HCT116 (cell line): ENCODE results near the gene DOCK4. TPM values are rescaled to one million over a fixed set of nuclear protein-coding genes. Genes with fewer than 3 reads are reported as not detected.

Source experiments
- ATAC-seq: fragments of 200-7000 bp; cut with Tn5 transposase; 2 replicates; pipeline ENCODE4 v1.9.1; 2020; ENCODE audit warnings: mild to moderate bottlenecking, moderate library complexity
- Bru-seq: library from RNA; stranded (reverse); fragments of 400-500 nt; gene quantifications from one replicate; lab custom pipeline; 2021; lab: Mats Ljungman, UMichigan
- BruChase-seq, 2 experiments: library from RNA; stranded (reverse); fragments of 400-500 nt; gene quantifications; one replicate each; lab custom pipeline; 2021; lab: Mats Ljungman, UMichigan
- BruUV-seq: library from RNA; stranded (reverse); fragments of 400-500 nt; replicated peaks from 2 replicates; lab custom pipeline; 2021; lab: Mats Ljungman, UMichigan
- CTCF ChIA-PET: fragments of 300-600 bp; sonication (Branson Sonifier 250); formaldehyde crosslinking; loops from one replicate; lab custom pipeline; 2021; ENCODE audit warnings: antibody characterized with exemption; lab: Charles Lee
- POLR2A ChIA-PET: fragments of 300-600, 350-600 bp; sonication (Branson Sonifier 250); formaldehyde crosslinking; loops from one replicate; lab custom pipeline; 2021; ENCODE audit warnings: antibody characterized with exemption; lab: Charles Lee
- RAD21 ChIA-PET, 2 experiments: fragments of 300-600 bp; sonication (Branson Sonifier 250); formaldehyde crosslinking; loops; one replicate each; lab custom pipeline; 2023; ENCODE audit warnings: low total read pairs in 2 of 2; ENCODE audit not compliant: uncharacterized antibody in 2 of 2, unreplicated experiment in 2 of 2, low non-redundant PET in 1 of 2; lab: Charles Lee
- DNase-seq: peaks from one replicate; pipeline ENCODE4 v3.0.0-alpha.2; 2010; ENCODE audit warnings: low read depth, low spot score
- H2AFZ ChIP-seq: fragments of 200-600 bp; shearing (Covaris generic), sonication (generic); 2 replicates; pipeline ENCODE4 v1.6.1; 2017; ENCODE audit warnings: low read depth, mixed run types, mixed read lengths, antibody characterized with exemption, low read length; ENCODE audit not compliant: poor library complexity, severe bottlenecking
- H3K27ac ChIP-seq: 2 replicates; pipeline ENCODE4 v1.5.1; 2012; ENCODE audit warnings: low read depth, low read length
- H3K27me3 ChIP-seq: fragments of 200-600 bp; sonication (generic); 2 replicates; pipeline ENCODE4 v1.6.1; 2016; ENCODE audit warnings: mixed run types, low read length, mixed read lengths; ENCODE audit not compliant: insufficient read depth
- H3K36me3 ChIP-seq, 2 experiments: fragments of 200-500 bp in 1 of 2; fragments of 200-600 bp in 1 of 2; sonication (Bioruptor generic) in 1 of 2; sonication (generic) in 1 of 2; 2 replicates each; pipeline versions ENCODE4 v1.5.1 to v1.6.1; 2014 to 2016; ENCODE audit warnings: low read length in 2 of 2, inconsistent platforms in 1 of 2, mixed read lengths in 1 of 2, mixed run types in 1 of 2; ENCODE audit not compliant: insufficient read depth in 2 of 2, control insufficient read depth in 1 of 2
- H3K4me1 ChIP-seq, 2 experiments: fragments of 200-600 bp in 1 of 2; sonication (generic) in 1 of 2; 2 replicates each; pipeline versions ENCODE4 v1.5.1 to v1.6.1; 2012 to 2017; ENCODE audit warnings: low read length in 2 of 2, inconsistent platforms in 1 of 2, mild to moderate bottlenecking in 1 of 2, mixed read lengths in 1 of 2, mixed run types in 1 of 2, moderate library complexity in 1 of 2; ENCODE audit not compliant: insufficient read depth in 2 of 2, control insufficient read depth in 1 of 2
- H3K4me2 ChIP-seq: fragments of 200-600 bp; sonication (generic); 2 replicates; pipeline ENCODE4 v1.6.1; 2017; ENCODE audit warnings: mixed run types, low read length, mixed read lengths
- H3K4me3 ChIP-seq, 2 experiments: fragments of 200-600 bp in 1 of 2; sonication (generic) in 1 of 2; replicated peaks in 1 of 2; 2 replicates each; pipeline ENCODE4 v1.5.1; 2011 to 2016; ENCODE audit warnings: low read length in 2 of 2, control low read depth in 1 of 2, low read depth in 1 of 2, mild to moderate bottlenecking in 1 of 2, mixed read lengths in 1 of 2, mixed run types in 1 of 2
- H3K79me2 ChIP-seq: fragments of 200-600 bp; sonication (generic); 2 replicates; pipeline ENCODE4 v1.6.1; 2017; ENCODE audit warnings: mild to moderate bottlenecking, mixed run types, low read length, moderate library complexity, mixed read lengths; ENCODE audit not compliant: insufficient read depth
- H3K9ac ChIP-seq: fragments of 200-600 bp; sonication (generic); 2 replicates; pipeline ENCODE4 v1.6.1; 2016; ENCODE audit warnings: low read length, mixed read lengths
- H3K9me2 ChIP-seq: fragments of 200-600 bp; sonication (generic), shearing (Covaris generic); 2 replicates; pipeline ENCODE4 v1.6.1; 2017; ENCODE audit warnings: mixed run types, mild to moderate bottlenecking, moderate library complexity; ENCODE audit not compliant: insufficient read depth
- H3K9me3 ChIP-seq, 2 experiments: fragments of 200-500 bp in 1 of 2; fragments of 200-600 bp in 1 of 2; sonication (Bioruptor generic) in 1 of 2; sonication (generic) in 1 of 2; 2 replicates each; pipeline ENCODE4 v1.6.1; 2014 to 2017; ENCODE audit warnings: low read length in 2 of 2, mixed read lengths in 2 of 2, inconsistent platforms in 1 of 2, low read depth in 1 of 2, mild to moderate bottlenecking in 1 of 2, mixed run types in 1 of 2, moderate library complexity in 1 of 2; ENCODE audit not compliant: control insufficient read depth in 1 of 2, insufficient read depth in 1 of 2
- H4K20me1 ChIP-seq: fragments of 200-600 bp; sonication (generic), shearing (Covaris generic); 2 replicates; pipeline ENCODE4 v1.6.1; 2017; ENCODE audit warnings: mixed run types, mild to moderate bottlenecking, moderate library complexity; ENCODE audit not compliant: insufficient read depth
- ELF1 ChIP-seq: IDR thresholded peaks from 2 replicates; pipeline ENCODE4 v1.6.1; 2012; ENCODE audit warnings: low read depth, borderline replicate concordance
- FOSL1 ChIP-seq: IDR thresholded peaks from 2 replicates; pipeline ENCODE4 v1.6.1; 2012; ENCODE audit warnings: low read depth
- JUND ChIP-seq: IDR thresholded peaks from 2 replicates; pipeline ENCODE4 v1.6.1; 2012
- SRF ChIP-seq: IDR thresholded peaks from 2 replicates; pipeline ENCODE4 v1.6.1; 2012; ENCODE audit warnings: low read depth
- ZFX ChIP-seq: fragments of 450-650 bp; IDR thresholded peaks from 2 replicates; pipeline ENCODE4 v1.6.1; 2017
- intact Hi-C: fragments of 100-400 bp; cut with micrococcal nuclease; formaldehyde crosslinking; loops from 2 replicates; pipeline ENCODE4 v1.10.0; 2022
- long read RNA-seq: library from polyadenylated mRNA; unstranded; transcript quantifications from one replicate; pipeline ENCODE4 v2.0.0, GENCODE V29; 2021; ENCODE audit not compliant: unreplicated experiment
- polyA plus RNA-seq: library from polyadenylated mRNA; unstranded; fragments of >200 nt; gene quantifications from 2 replicates; pipeline ENCODE4 v1.2.1, GENCODE V29; 2012; ENCODE audit warnings: missing spikeins
- total RNA-seq: library from RNA; stranded (reverse); gene quantifications from one replicate; pipeline ENCODE4 v1.2.1, GENCODE V29; 2021; ENCODE audit not compliant: unreplicated experiment
- TF ChIP-seq, protein P1 (sequence below), 3 experiments: fragments of 200-600 bp in 1 of 3; sonication (generic) in 1 of 3; IDR thresholded peaks in 2 of 3; conservative IDR thresholded peaks in 1 of 3; 2 replicates each; pipeline ENCODE4 v1.5.1; 2012 to 2017; ENCODE audit warnings: low read depth in 2 of 3, low read length in 2 of 3, antibody characterized with exemption in 1 of 3, borderline replicate concordance in 1 of 3, control low read depth in 1 of 3, mild to moderate bottlenecking in 1 of 3, mixed read lengths in 1 of 3, mixed run types in 1 of 3, moderate library complexity in 1 of 3; ENCODE audit not compliant: insufficient read depth in 1 of 3
- TF ChIP-seq, protein P2 (sequence below): IDR thresholded peaks from 2 replicates; pipeline ENCODE4 v1.6.1; 2012
- TF ChIP-seq, protein P3 (sequence below): IDR thresholded peaks from 2 replicates; pipeline ENCODE4 v1.6.1; 2012
- TF ChIP-seq, protein P4 (sequence below): IDR thresholded peaks from 2 replicates; pipeline ENCODE4 v1.6.1; 2011; ENCODE audit warnings: mild to moderate bottlenecking, low read length, moderate library complexity; ENCODE audit not compliant: insufficient replicate concordance; ENCODE audit errors: extremely low read depth

Gene DOCK4, protein sequence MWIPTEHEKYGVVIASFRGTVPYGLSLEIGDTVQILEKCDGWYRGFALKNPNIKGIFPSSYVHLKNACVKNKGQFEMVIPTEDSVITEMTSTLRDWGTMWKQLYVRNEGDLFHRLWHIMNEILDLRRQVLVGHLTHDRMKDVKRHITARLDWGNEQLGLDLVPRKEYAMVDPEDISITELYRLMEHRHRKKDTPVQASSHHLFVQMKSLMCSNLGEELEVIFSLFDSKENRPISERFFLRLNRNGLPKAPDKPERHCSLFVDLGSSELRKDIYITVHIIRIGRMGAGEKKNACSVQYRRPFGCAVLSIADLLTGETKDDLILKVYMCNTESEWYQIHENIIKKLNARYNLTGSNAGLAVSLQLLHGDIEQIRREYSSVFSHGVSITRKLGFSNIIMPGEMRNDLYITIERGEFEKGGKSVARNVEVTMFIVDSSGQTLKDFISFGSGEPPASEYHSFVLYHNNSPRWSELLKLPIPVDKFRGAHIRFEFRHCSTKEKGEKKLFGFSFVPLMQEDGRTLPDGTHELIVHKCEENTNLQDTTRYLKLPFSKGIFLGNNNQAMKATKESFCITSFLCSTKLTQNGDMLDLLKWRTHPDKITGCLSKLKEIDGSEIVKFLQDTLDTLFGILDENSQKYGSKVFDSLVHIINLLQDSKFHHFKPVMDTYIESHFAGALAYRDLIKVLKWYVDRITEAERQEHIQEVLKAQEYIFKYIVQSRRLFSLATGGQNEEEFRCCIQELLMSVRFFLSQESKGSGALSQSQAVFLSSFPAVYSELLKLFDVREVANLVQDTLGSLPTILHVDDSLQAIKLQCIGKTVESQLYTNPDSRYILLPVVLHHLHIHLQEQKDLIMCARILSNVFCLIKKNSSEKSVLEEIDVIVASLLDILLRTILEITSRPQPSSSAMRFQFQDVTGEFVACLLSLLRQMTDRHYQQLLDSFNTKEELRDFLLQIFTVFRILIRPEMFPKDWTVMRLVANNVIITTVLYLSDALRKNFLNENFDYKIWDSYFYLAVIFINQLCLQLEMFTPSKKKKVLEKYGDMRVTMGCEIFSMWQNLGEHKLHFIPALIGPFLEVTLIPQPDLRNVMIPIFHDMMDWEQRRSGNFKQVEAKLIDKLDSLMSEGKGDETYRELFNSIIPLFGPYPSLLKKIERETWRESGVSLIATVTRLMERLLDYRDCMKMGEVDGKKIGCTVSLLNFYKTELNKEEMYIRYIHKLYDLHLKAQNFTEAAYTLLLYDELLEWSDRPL (N-terminal part only)
- total RNA-seq (2.2 TPM), Bru-seq, nascent RNA (percentile 36 among the genes with signal in this experiment), BruChase-seq, experiment 1, labeled RNA remaining after a 6-hour chase (percentile 27 among the genes with signal in this experiment), BruChase-seq, experiment 2, labeled RNA remaining after a 2-hour chase (percentile 36 among the genes with signal in this experiment)
- 0.34 and 0.71 TPM in 2 replicates for polyA plus RNA-seq
- long read RNA-seq, partial matches to known transcripts = 1 of 3 reads
- long read RNA-seq, other reads (novel, unspliced or antisense) = 2 of 3 reads

DNA sequence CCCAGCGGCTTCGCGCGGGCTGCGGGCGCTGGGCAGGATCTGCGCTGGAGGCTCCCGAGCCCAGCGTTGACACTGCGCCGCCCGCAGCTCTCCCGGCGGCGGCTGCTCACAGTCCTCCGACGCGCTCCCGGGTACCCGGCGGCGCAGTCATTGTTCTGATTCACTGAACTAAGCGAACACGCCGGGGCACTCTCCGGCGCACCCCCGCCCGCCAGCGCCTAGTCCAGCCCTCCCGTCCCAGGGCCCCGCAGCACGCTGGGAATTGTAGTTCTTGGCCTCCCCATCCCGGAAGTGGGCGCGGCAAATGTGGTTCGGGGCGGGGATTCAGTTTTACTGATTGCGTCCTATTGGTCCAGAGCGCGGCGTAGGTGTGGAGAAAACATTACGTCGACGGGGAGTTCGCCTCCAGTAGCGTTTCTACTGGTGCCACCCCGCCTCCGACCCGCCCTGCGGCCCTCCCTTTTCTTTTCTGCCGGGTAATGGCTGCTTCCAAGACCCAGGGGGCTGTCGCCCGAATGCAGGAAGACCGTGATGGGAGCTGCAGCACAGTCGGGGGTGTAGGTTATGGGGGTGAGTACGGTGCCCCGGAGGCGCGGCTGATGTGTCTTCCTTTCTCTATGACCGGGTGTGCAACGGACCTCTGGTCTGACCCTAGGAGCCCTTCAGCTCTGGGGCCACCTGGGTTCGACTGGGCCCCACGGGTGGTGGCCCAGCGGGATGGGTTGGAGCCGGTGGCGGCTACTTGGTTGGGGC lies at the start of gene DOCK4, which contains the start of gene ZNF277:
TSS of gene DOCK4 (minus strand) at position 162 of the 753 bp plus-strand sequence. CDS start 261 bp downstream, outside the sequence.
TSS of gene ZNF277 (plus strand) at position 458 of the 753 bp plus-strand sequence. CDS start at position 480, 22 bp downstream.
- H3K36me3 ChIP-seq = no peaks in the 10 kb centered on the region
- CTCF ChIA-PET = no interaction called here
- peak within 1 kb of the TSS; percentile 11; the same call in 1 of the 2 replicates for H3K27ac ChIP-seq
- H3K4me1 ChIP-seq = peaks cover 2 to 17% of the 10 kb centered on the region in 2 experiments; a peak in 3 of 4 replicates
- DNase-seq (peak; percentile 96), ATAC-seq (peak; percentile 89)
- intact Hi-C loops = loop anchor here (10.0 kb wide), 1 partner anchor 208 kb away; no protein-coding TSS in a partner anchor
- RAD21 ChIA-PET = interaction anchor here in 1 of 2 experiments (0.7 kb wide), 1 partner anchor 25 kb away, joined by 3 read pairs; no protein-coding TSS in a partner anchor
- H3K9me2 ChIP-seq = no peaks in the 10 kb centered on the region
- POLR2A ChIA-PET = no interaction called here
- H3K4me3 ChIP-seq = peak within 1 kb of the TSS; percentile 73 to 76
- no peaks in the 10 kb centered on the region for H4K20me1 ChIP-seq
- no peaks in the 10 kb centered on the region for H3K9me3 ChIP-seq
- H3K9ac ChIP-seq = peak within 1 kb of the TSS; percentile 64
- peak within 1 kb of the TSS; percentile 85 for H2AFZ ChIP-seq
- H3K4me2 ChIP-seq = peak within 1 kb of the TSS; percentile 99
- BruUV-seq = no TSS peak
- peaks cover 20% of the 10 kb centered on the region for H3K79me2 ChIP-seq
- H3K27me3 ChIP-seq = peaks cover 21% of the 10 kb centered on the region
- TF ChIP-seq ELF1 (peak; percentile 99), SRF (peak; percentile 71; the same call in 1 of the 2 replicates), FOSL1 (no peak), ZFX (peak; percentile 22; the same call in 1 of the 2 replicates), JUND (no peak)
- TF ChIP-seq, protein P1, sequence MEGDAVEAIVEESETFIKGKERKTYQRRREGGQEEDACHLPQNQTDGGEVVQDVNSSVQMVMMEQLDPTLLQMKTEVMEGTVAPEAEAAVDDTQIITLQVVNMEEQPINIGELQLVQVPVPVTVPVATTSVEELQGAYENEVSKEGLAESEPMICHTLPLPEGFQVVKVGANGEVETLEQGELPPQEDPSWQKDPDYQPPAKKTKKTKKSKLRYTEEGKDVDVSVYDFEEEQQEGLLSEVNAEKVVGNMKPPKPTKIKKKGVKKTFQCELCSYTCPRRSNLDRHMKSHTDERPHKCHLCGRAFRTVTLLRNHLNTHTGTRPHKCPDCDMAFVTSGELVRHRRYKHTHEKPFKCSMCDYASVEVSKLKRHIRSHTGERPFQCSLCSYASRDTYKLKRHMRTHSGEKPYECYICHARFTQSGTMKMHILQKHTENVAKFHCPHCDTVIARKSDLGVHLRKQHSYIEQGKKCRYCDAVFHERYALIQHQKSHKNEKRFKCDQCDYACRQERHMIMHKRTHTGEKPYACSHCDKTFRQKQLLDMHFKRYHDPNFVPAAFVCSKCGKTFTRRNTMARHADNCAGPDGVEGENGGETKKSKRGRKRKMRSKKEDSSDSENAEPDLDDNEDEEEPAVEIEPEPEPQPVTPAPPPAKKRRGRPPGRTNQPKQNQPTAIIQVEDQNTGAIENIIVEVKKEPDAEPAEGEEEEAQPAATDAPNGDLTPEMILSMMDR (IDR thresholded peaks at IDR 0.05 in 2 of 3, conservative IDR thresholded peaks at IDR 0.05 in 1 of 3; ENCODE audit: borderline replicate concordance in 1 of 3, insufficient read depth in 1 of 3, low read depth in 2 of 3, low read length in 2 of 3) = no peak
- TF ChIP-seq, protein P2, sequence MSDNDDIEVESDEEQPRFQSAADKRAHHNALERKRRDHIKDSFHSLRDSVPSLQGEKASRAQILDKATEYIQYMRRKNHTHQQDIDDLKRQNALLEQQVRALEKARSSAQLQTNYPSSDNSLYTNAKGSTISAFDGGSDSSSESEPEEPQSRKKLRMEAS = peak; percentile 44; the same call in 1 of the 2 replicates
- TF ChIP-seq, protein P3, sequence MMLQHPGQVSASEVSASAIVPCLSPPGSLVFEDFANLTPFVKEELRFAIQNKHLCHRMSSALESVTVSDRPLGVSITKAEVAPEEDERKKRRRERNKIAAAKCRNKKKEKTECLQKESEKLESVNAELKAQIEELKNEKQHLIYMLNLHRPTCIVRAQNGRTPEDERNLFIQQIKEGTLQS = no peak
- TF ChIP-seq, protein P4, sequence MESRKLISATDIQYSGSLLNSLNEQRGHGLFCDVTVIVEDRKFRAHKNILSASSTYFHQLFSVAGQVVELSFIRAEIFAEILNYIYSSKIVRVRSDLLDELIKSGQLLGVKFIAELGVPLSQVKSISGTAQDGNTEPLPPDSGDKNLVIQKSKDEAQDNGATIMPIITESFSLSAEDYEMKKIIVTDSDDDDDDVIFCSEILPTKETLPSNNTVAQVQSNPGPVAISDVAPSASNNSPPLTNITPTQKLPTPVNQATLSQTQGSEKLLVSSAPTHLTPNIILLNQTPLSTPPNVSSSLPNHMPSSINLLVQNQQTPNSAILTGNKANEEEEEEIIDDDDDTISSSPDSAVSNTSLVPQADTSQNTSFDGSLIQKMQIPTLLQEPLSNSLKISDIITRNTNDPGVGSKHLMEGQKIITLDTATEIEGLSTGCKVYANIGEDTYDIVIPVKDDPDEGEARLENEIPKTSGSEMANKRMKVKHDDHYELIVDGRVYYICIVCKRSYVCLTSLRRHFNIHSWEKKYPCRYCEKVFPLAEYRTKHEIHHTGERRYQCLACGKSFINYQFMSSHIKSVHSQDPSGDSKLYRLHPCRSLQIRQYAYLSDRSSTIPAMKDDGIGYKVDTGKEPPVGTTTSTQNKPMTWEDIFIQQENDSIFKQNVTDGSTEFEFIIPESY = no peak
